Stimulated activated CD4-positive, alpha-beta T cell treated with anti-CD3 and anti-CD28 coated beads, Interleukin-12 subunit alpha, Interleukin-12 subunit beta, amount 100 ng/mL, for 4 hours (primary cell): Measurements from ENCODE around the gene TMC3.
"Not testable (repeated sequence)": the region's sequence is repeated elsewhere in the genome, so short reads cannot be mapped to it uniquely, and the experiment has no call there.

Source experiments
- DNase-seq: peaks from one replicate; pipeline ENCODE4 v3.0.0-alpha.2; 2020

Gene TMC3

GRCh38 chr15:81341351-81341750 is 32.7 kb downstream of the TMC3 start:
- no peak for DNase-seq

DNA sequence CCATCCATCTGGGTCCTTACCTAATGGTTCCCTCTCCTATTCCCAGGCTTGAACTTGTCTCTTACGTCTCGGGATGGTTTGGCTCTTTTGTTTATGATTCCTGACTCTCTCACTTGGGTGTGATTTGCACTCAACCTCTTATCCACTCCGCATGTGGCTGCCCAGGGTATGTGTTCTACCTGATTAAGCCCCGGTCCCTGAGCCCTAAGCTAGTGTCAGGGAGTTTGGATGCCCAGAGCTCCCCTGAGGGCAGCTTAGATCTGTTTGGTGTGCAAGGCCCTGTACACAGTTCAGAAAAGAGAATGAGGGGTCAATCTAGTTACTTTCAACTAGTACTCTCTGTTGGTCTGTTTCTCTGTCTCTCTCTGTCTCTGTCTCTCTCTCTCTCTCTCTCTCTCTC is 34.2 kb downstream of the TMC3 start:
- no peak for DNase-seq

DNA sequence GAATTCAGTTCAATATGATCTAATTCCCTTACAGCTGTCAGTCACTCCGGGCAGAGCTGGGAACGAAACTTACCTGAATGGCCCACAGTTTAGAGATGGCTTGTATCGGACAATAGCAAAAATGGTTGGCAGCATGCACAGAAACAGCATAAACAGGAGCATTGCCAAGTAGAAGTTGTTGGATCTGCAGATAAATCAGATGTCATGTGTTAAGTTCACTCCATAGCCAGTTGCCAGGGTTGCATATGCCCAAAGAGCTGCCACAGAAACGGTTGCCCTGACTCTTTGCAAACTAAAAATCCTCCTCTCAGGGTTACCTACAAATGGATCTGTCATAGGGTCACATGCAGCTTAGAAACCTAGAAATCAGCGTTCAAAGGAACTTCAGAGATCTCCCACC is 34.7 kb downstream of the TMC3 start:
- DNase-seq: no peak

DNA sequence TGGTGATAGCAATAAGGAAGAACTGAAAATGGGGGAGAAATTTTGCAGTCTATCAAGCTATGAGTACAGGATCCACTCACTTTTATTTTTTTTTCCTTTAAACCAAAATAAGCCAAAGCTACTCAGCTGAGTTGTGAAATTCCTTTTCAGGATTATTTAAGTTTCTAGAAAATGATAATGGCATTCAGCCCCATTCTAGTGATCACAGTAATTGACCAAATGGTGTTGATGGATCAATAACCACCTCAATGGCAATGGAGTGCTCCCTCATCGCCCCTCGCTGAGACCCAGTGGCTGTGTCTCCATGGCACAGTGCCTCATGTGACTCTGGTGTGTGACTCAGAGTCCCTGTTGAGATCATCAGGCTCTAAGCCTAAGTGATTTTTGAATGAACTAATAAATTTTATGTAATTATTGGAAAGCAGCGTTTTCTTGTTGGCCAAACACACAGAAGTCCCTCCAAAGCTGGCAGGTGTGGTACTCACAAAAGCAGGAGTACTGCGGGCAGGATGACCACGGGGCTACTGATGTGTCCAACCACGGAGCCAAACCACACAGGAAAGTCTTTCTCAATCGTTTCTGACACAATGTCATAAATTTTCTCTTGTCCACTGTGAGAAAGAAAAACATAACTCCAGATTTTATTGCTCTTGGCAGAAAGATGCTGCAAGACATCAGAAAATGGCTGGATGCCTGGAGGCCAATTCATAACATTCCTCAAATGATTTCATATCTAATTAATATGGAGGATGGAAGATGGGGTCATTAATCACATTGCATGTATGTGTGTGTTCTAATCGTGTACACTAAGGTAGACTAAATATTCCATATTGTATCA is 35.6 kb downstream of the TMC3 start:
- DNase-seq: no peak

DNA sequence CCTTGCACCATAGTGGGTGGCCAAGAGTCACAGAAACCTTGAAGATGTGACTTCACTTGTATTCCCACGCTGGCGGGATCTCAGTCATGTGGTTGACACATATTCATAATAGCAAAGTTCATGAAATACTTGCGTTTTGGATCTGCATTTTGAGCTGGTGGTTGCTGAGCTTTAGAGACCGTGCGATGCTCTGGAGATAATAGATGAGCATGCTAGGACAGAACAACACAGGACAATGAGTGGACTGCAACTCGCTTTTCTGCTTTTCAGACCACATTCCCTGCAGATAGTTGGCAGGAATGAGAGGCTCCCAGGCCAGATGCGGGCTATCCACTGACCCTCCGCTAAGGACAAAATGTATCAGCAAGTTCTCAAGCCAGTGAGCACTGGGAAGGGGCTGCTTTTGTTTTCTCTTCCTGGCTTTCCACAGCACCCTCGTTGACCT is 36.3 kb downstream of the TMC3 start:
- DNase-seq: no peak

DNA sequence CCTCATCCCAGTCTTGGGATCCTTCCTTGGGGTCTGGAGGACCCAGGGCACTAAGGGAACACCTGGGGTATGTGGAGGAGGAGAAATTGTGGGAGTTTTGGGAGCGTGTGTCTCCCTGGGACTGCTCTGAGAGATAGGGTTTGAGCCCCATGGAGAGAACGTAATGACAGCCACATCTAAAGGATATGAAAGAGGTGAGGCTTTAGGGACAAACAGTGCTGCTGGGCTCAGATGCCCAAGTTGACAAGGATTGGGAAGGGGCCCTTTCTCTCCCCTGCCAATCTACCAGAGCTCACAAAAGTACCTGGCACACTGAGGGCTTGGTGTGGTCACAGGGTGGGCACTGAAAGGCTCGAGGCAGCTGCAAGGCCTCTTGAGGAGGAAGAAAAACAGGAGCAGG is 36.8 kb downstream of the TMC3 start:
- no peak for DNase-seq

DNA sequence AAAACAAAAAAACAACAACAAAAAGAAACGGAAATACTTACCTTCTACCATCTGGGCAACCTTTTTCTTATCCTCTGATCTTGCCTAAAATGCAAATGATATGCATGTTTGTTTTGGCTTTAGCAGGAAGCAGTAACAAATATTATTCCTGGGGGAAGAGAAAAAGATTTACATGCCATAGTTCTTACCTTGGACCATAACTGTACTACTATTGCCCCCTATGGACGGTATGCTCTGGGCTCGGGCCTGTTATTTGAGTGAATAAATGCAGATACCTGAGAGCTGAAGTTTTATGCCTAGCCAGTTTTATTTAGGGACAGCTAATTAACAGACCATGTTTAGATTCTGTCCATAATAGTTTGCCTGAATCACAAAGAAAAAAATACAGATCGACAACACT is 37.4 kb downstream of the TMC3 start:
- DNase-seq: peak; percentile 30

DNA sequence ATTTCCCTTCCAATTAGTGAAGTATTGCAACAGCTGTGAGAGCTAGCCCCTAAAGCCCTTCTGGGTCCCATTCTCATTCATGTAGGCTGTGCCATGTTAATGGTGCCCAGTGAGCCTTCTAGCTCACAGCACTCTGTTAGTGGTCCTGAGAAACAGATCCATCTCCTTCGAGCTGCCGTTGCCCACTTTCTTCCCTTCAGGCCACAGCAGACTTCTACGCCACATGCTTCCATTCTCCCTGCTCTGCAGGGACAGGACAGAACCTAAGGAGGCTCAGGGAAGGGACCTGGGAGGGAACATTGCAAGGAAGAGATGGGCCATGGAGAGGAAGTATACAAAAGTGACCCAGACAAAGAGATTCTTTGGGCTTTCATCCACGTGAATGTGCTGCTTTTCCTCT is 38.4 kb downstream of the TMC3 start:
- no peak for DNase-seq

GRCh38 chr15:81334768-81335435 is 39.1 kb downstream of the TMC3 start:
- DNase-seq: no peak

- DNase-seq: no peak
Measured at GRCh38 chr15:81333363-81333762, 40.6 kb downstream of the TMC3 start.

DNA sequence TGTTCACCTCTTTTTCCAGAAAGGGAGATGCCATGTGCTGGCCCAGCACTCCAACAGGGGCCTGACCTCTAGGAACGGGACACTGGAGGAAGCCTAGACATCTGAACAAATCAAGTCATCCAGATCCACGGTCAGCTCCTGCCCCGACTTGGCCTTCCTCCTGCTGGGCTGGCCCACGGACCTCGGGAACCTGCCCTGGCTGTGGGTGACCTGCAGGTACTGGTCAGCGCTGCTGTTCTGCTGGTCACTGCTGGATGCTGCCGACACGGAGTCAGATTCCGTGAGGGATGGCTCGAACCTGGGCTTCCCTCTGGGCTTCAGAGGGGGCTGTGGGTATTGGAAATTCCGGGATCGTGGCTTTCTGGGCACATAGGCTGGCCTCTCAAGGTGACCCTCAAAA is 41.7 kb downstream of the TMC3 start:
- no peak for DNase-seq

- no peak for DNase-seq
Measured at GRCh38 chr15:81331600-81331999, 42.4 kb downstream of the TMC3 start.

GRCh38 chr15:81331141-81331540 is 42.9 kb downstream of the TMC3 start:
- not testable (repeated sequence) for DNase-seq

- DNase-seq: no peak
Measured at GRCh38 chr15:81330366-81331090, 43.5 kb downstream of the TMC3 start.

- DNase-seq: no peak
Measured at GRCh38 chr15:81329446-81329845, 44.6 kb downstream of the TMC3 start.

DNA sequence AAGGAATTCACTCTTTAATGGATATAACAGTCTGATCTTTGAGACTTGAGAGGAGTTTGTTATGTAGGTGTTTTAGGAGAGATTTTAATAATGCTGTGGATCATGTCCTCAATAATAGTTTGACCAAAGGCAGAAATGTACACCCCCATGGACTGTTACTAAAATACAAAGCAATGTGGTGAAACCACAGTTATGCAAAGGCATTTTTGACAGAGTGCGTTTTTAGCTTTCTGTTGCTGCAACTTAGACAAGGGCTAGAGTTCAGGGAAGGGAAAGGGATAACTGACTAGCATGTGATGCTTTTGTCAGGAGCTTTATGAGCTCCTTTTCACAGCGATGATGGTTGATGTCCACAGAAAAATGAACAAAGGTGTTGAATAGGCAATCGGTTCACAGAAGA is 46.5 kb downstream of the TMC3 start:
- no peak for DNase-seq

DNA sequence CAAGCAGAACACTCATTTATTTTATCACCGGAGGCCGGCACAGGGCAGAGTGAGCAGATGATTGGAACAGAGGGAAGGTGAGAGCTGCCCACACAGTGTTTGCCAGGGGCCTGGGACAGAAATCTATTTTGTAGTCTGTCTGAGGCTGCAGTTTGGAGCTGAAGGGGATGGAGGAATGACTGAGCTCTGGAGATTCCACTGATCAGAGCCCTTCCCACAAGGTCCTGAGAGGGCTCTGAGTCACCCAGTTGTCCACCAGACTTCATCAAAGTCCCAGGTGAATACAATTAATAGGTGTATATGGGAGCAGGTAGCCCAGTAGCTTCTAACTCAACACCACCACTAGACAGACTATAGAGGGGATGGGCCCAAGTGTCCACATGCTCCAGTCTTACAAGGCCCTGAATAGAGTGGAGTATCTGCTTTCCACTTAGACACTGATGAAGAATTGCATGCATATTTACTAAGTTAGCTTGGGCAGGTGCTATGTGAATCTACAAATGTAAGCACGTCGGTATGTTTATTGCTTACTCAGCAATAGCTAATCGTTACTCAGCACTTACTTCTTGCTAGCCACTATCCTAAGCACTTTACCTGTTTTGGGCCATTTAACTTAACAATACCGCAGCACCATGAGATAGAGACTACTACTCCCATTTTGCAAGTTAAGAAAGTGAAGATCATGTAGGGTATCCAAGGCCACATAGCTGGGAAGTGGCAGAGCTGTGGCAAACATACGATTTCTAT is 47.4 kb downstream of the TMC3 start:
- DNase-seq: no peak

GRCh38 chr15:81323944-81324881 is 49.8 kb downstream of the TMC3 start, which contains the start of gene STARD5:
STARD5 (minus strand) TSS chr15:81324141; CDS start chr15:81324099, 42 bp downstream.
- peak; percentile 98 for DNase-seq

GRCh38 chr15:81323559-81323943 is 50.5 kb downstream of the TMC3 start:
- no peak for DNase-seq

DNA sequence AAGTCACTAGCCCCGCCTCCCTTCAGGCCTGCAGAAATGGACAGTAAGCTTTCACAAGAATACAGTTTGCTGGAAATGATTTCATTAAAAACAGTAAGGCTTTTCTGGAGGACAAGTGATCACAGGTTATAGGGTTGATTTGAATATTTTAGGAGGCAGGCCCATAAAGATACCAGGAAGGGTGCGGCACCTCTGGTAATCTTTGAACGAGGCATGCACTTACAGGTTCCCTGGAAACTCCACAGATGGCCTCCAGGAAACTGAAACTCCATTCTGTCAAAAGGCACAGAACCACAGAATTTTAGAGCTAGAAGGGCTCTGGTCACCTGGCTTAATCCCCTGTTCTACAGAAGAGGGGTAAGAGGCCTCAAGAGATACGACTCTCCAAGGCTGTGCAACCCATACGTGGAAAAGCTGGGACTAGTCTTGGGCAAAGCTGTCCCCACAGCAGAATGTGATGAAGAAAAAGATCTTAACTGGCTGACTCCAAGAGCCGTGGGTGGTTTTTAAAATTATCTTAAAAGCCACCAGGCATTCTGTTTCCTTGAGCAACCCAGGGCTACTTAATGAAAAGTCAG is 51.2 kb downstream of the TMC3 start:
- DNase-seq: no peak

- DNase-seq: no peak
Measured at GRCh38 chr15:81321667-81322066, 52.3 kb downstream of the TMC3 start.
